Hepatocyte (in vitro differentiated cells): ENCODE measurements around the gene QPRT. TPM values are rescaled to one million over a fixed set of nuclear protein-coding genes. Genes with fewer than 3 reads are reported as not detected.
A peak's percentile ranks its signal among the peaks of the same experiment; 100 is the strongest.
"Not testable (repeated sequence)": the region's sequence is repeated elsewhere in the genome, so short reads cannot be mapped to it uniquely, and the experiment has no call there.

Source experiments
- DNase-seq: peaks from one replicate; pipeline ENCODE4 v3.0.0-alpha.2; 2016; ENCODE audit warnings: low spot score
- H2AFZ ChIP-seq: fragments of 200-600 bp; sonication (generic); 2 replicates; pipeline ENCODE4 v1.6.0; 2016; ENCODE audit warnings: antibody characterized with exemption, mild to moderate bottlenecking
- H3K27ac ChIP-seq: fragments of 200-600 bp; sonication (generic); 2 replicates; pipeline ENCODE4 v1.5.1; 2016; ENCODE audit warnings: mild to moderate bottlenecking
- H3K27me3 ChIP-seq: fragments of 200-600 bp; sonication (generic); 2 replicates; pipeline ENCODE4 v1.6.1; 2016
- H3K36me3 ChIP-seq: fragments of 200-600 bp; sonication (generic); replicated peaks from 2 replicates; pipeline ENCODE4 v1.5.1; 2016; ENCODE audit warnings: low read depth; ENCODE audit not compliant: insufficient read depth
- H3K4me1 ChIP-seq: fragments of 200-600 bp; sonication (generic); 2 replicates; pipeline ENCODE4 v1.5.1; 2016; ENCODE audit warnings: mild to moderate bottlenecking, moderate library complexity; ENCODE audit not compliant: insufficient read depth
- H3K4me2 ChIP-seq: fragments of 200-600 bp; sonication (generic); 2 replicates; pipeline ENCODE4 v1.6.0; 2016
- H3K4me3 ChIP-seq: fragments of 200-600 bp; sonication (generic); 2 replicates; pipeline ENCODE4 v1.5.1; 2016; ENCODE audit warnings: mild to moderate bottlenecking
- H3K79me2 ChIP-seq: fragments of 200-600 bp; sonication (generic); 2 replicates; pipeline ENCODE4 v1.6.0; 2017; ENCODE audit warnings: mild to moderate bottlenecking
- H3K9me2 ChIP-seq: fragments of 200-600 bp; sonication (generic); replicated peaks from 2 replicates; pipeline ENCODE4 v1.6.0; 2017; ENCODE audit warnings: mild to moderate bottlenecking; ENCODE audit not compliant: insufficient read depth
- H3K9me3 ChIP-seq: fragments of 200-600 bp; sonication (generic); 2 replicates; pipeline ENCODE4 v1.5.1; 2016; ENCODE audit warnings: low read depth, mild to moderate bottlenecking
- H4K20me1 ChIP-seq: fragments of 200-600 bp; sonication (generic); 2 replicates; pipeline ENCODE4 v1.6.0; 2016; ENCODE audit warnings: mild to moderate bottlenecking; ENCODE audit not compliant: insufficient read depth, poor library complexity, severe bottlenecking
- CTCF ChIP-seq: fragments of 200-600 bp; sonication (generic); IDR thresholded peaks from 2 replicates; pipeline ENCODE4 v1.5.1; 2016; ENCODE audit warnings: antibody characterized with exemption, mild to moderate bottlenecking; ENCODE audit not compliant: poor library complexity
- EZH2 ChIP-seq: fragments of 200-600 bp; sonication (generic); IDR thresholded peaks from 2 replicates; pipeline ENCODE4 v1.6.1; 2016; ENCODE audit warnings: antibody characterized with exemption, mild to moderate bottlenecking, borderline replicate concordance
- EZH2phosphoT487 ChIP-seq: fragments of 200-600 bp; sonication (generic); IDR thresholded peaks from one replicate; pipeline ENCODE4 v1.6.1; 2018; ENCODE audit warnings: antibody characterized with exemption, mild to moderate bottlenecking, low read depth, moderate library complexity; ENCODE audit not compliant: unreplicated experiment, severe bottlenecking
- WGBS: methylation state at CpG from one replicate; pipeline ENCODE4 v1.1.6; 2016; ENCODE audit warnings: low lambda C conversion rate; ENCODE audit errors: missing lambda C conversion rate; 5-methylcytosine and 5-hydroxymethylcytosine counted together
- polyA plus RNA-seq: library from polyadenylated mRNA; unstranded; fragments of >200 nt; fragmentation: Nextera tagmentation; extraction: Ambion mirVana; gene quantifications from 2 replicates; pipeline ENCODE4 v1.2.1, GENCODE V29; 2016
- total RNA-seq: library from RNA; depleted of rRNA; stranded (reverse); fragments of >200 nt; gene quantifications from 2 replicates; pipeline ENCODE4 v1.2.3, GENCODE V29; 2014

QPRT gene
- total and polyA plus RNA-seq, 2 experiments from 2014 or later, result 217 to 340 TPM

- Histone ChIP-seq H2AFZ (peak overlapping the region; percentile 37), H3K27ac (no peak overlapping the region), H3K36me3 (no peaks in the 10 kb centered on the region), H4K20me1 (no peaks in the 10 kb centered on the region), H3K4me2 (peak overlapping the region; percentile 58), H3K4me1 (no peaks in the 10 kb centered on the region), H3K9me3 (no peaks in the 10 kb centered on the region), H3K79me2 (no peaks in the 10 kb centered on the region), H3K4me3 (no peak overlapping the region), H3K27me3 (no peaks in the 10 kb centered on the region), H3K9me2 (no peaks in the 10 kb centered on the region)
- peak; percentile 63 for DNase-seq
- 50% methylated on average over 6 of the region's 6 CpGs for WGBS
- TF ChIP-seq EZH2 (no peak), CTCF (peak; percentile 57), EZH2phosphoT487 (no peak)
These were observed 50.1 kb downstream of the QPRT start for GRCh38 chr16:29729116-29729521.

GRCh38 chr16:29730649-29731048, 51.7 kb downstream of the QPRT start:
- WGBS, result 96% methylated on average over 7 of the region's 7 CpGs
- TF ChIP-seq EZH2phosphoT487 (no peak), EZH2 (no peak), CTCF (no peak)
- Histone ChIP-seq H3K9me3 (no peaks in the 10 kb centered on the region), H4K20me1 (no peaks in the 10 kb centered on the region), H3K27me3 (no peaks in the 10 kb centered on the region), H3K4me2 (no peak overlapping the region), H3K4me1 (no peaks in the 10 kb centered on the region), H3K9me2 (no peaks in the 10 kb centered on the region), H2AFZ (no peak overlapping the region), H3K36me3 (no peaks in the 10 kb centered on the region), H3K79me2 (no peaks in the 10 kb centered on the region), H3K4me3 (no peak overlapping the region), H3K27ac (no peak overlapping the region)
- no peak for DNase-seq

- H3K27me3 ChIP-seq, result not testable (repeated sequence)
- WGBS, result 94% methylated on average over 13 of the region's 13 CpGs
These were observed 53.0 kb downstream of the QPRT start for GRCh38 chr16:29731768-29732601.

GRCh38 chr16:29734786-29735185, 55.8 kb downstream of the QPRT start:
- 86% methylated on average over 1 of the region's 1 CpG for WGBS
- Histone ChIP-seq H3K36me3 (no peaks in the 10 kb centered on the region), H3K27me3 (no peaks in the 10 kb centered on the region), H3K9me3 (no peaks in the 10 kb centered on the region), H3K27ac (no peak overlapping the region), H3K79me2 (no peaks in the 10 kb centered on the region), H4K20me1 (no peaks in the 10 kb centered on the region), H3K4me1 (peaks cover 19% of the 10 kb centered on the region), H3K4me3 (no peak overlapping the region), H2AFZ (no peak overlapping the region), H3K9me2 (no peaks in the 10 kb centered on the region), H3K4me2 (no peak overlapping the region)
- no peak for TF ChIP-seq CTCF
- no peak for TF ChIP-seq EZH2
- no peak for TF ChIP-seq EZH2phosphoT487
- DNase-seq, result no peak

More at GRCh38 chr16:29731768-29732601, 53.0 kb downstream of the QPRT start:
- not testable (repeated sequence) for H3K36me3 ChIP-seq, H3K79me2 ChIP-seq, H3K4me2 ChIP-seq, DNase-seq, H3K27ac ChIP-seq, H4K20me1 ChIP-seq, H3K4me3 ChIP-seq, H2AFZ ChIP-seq, H3K9me2 ChIP-seq, H3K4me1 ChIP-seq, H3K9me3 ChIP-seq
